Activated CD4-positive, alpha-beta T cell treated with anti-CD3 and anti-CD28 coated beads, Interleukin-10, Interleukin-2, amounts not matched to agents 100 ng/mL and 50 ng/mL, durations not matched to agents 16 hours and 8 hours (primary cell): ENCODE measurements around the gene LHFPL4.

ENCODE experiments used
- DNase-seq: peaks from one replicate; pipeline ENCODE4 v3.0.0-alpha.2; 2020

Gene LHFPL4

GRCh38 chr3:9469986-9470385 lies 83.6 kb downstream of the LHFPL4 start:
- DNase-seq, result no peak

DNA sequence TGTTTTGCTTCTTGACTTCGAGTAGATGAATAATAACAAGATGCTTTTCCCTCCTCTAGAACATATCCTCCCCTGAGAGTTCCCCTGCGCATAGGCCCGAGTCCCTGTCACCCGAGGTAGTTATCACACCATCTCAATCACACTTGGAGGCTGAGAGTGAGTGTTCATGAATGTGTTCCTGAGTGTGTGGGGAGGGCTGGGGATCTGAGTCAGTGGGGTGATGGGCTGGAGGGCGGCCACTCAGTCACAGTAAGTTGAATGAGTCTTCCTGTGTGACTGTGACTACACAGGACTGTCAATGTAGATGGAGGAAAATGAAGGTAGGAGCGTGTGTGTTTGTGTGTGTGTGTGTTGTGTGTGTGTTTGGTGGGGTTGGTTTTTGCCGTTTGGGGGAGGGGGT lies 85.2 kb downstream of the LHFPL4 start:
- DNase-seq, result peak; percentile 31

DNA sequence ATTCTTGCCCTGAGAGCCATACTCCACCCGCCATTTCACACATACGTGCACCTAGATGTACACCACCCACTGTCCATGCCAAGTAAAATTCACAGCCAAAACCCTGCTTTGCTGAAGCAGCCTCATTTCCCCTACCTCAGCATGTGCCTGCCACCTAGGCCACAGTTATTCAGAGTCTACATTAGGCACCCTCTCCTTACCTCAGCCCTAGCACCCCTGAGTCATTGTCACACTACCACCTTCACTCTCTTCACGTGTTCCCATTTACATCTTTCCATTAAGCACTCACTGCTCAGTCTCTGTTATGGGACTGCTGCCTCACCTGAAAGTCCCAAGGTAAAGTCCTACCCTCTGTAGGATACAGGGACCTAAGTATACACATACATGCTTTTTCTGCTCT lies 86.2 kb downstream of the LHFPL4 start:
- no peak for DNase-seq

GRCh38 chr3:9455596-9456131 lies 98.0 kb downstream of the LHFPL4 start:
- no peak for DNase-seq

- DNase-seq, result peak; percentile 35
Measured at GRCh38 chr3:9452417-9452816, 101.2 kb downstream of the LHFPL4 start.

DNA sequence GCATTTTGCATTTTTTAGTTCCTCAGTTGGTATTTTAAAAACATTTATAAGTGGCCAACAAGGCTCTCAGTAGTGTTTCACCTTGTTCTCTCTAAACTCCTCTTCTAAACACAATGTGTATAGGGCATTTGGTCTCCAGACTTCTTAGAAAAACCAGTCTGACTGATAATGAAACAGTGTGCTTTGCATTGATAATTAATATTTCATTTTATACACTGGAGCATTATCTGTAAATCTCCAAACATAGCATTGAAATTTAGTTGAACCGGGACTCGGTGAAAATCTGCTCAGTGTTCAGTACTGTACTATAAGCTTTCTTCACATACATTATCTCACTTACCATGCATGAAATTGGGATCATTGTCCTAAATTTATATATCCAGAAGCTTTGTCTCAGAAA lies 102.6 kb downstream of the LHFPL4 start:
- DNase-seq, result no peak

- DNase-seq, result no peak
Measured at GRCh38 chr3:9450126-9450525, 103.5 kb downstream of the LHFPL4 start.

DNA sequence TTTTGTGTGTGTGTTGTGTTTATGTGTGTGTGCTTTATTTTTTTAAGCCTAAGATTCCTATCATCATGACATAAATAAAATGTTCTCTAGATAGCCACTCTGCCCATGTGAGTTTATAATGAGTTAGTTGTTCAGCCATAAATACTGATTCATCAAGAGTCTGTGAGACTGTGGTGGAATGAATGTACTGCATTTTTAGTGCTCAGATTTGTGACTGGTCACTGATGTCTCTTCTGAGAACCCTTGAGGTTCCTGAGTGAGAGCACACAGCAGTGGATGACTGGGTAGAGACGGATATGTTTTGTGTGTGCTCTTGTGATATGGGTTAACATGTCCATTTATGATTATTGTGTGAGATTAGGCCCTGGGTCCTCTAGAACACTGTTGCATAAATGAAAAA lies 105.0 kb downstream of the LHFPL4 start:
- DNase-seq, result no peak
